GM18502 (cell line): ENCODE results near the gene FBXL13.
"Not testable (repeated sequence)": the region's sequence is repeated elsewhere in the genome, so short reads cannot be mapped to it uniquely, and the experiment has no call there.

Experiments used
- ATAC-seq: cut with Tn5 transposase; IDR thresholded peaks from one replicate; pipeline ENCODE4 v1.9.1; 2021; ENCODE audit warnings: mild to moderate bottlenecking; ENCODE audit not compliant: unreplicated experiment, poor library complexity

FBXL13 gene

DNA sequence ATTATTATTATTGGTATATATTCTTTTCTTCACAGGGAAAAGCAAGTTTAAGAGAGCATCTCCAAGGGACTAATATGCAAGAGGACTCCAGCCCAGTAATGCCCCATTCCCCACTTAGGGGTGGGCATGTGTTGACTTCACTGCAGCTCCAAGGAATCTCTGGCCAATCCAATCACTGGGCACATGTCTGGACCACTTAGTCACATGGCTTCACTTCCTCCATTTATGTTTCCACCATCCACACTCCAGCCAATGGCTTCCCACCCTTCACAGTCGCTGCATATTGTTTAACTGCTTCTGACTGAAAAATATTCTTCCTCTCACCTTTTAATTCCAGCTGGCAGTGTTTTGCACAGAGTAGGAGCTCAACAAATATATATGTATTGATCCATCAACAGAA is 43.6 kb downstream of the FBXL13 start:
- ATAC-seq: no peak

DNA sequence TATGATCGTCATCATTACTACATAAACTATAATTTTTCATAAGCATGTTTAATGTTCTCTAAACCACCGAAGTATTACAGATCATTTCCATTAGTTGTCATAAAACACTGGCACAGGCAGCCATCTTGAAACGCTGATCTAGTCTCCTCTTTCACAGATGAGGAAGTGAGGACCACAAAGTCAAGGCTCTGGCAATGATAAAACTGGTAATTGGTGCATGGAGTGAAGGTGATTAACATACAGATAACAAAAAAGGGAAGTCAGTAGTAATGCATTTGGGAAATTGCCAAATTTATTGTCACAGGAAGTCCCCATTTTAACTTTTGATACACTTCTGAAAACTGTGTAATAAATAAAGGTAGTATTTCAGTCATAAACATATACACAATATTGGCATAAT is 49.3 kb downstream of the FBXL13 start:
- ATAC-seq: no peak

DNA sequence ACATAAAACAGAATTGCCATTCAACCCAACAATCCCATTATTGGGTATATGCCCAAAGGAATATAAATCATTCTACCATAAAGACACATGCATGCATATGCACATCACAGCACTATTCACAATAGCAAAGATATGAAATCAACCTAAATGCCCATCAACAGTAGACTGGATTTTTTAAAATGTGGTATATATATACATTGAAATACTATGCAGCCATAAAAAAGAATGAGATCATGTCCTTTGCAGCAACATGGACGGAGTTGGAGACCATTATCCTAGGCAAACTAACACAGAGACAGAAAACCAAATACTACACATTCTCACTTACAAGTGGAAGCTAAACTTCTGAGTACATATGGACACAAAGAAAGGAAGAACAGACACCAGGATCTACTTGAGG is 51.0 kb downstream of the FBXL13 start:
- ATAC-seq: not testable (repeated sequence)

DNA sequence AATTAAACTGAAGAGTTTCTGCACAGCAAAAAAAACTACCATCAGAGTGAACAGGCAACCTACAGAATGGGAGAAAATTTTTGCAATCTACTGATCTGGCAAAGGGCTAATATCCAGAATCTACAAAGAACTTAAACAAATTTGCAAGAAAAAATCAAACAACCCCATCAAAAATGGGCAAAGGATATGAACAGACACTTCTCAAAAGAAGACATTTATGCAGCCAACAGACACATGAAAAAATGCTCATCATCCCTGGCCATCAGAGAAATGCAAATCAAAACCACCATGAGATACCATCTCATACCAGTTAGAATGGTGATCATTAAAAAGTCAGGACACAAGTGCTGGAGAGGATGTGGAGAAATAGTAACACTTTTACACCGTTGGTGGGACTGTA is 53.1 kb downstream of the FBXL13 start:
- ATAC-seq: not testable (repeated sequence)

DNA sequence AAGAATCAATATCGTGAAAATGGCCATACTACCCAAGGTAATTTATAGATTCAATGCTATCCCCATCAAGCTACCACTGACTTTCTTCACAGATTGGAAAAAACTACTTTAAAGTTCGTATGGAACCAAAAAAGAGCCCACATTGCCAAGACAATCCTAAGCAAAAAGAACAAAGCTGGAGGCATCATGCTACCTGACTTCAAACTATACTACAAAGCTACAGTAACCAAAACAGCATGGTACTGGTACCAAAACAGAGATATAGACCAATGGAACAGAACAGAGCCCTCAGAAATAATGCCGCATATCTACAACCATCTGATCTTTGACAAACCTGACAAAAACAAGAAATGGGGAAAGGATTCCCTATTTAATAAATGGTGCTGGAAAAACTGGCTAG is 53.7 kb downstream of the FBXL13 start:
- not testable (repeated sequence) for ATAC-seq

DNA sequence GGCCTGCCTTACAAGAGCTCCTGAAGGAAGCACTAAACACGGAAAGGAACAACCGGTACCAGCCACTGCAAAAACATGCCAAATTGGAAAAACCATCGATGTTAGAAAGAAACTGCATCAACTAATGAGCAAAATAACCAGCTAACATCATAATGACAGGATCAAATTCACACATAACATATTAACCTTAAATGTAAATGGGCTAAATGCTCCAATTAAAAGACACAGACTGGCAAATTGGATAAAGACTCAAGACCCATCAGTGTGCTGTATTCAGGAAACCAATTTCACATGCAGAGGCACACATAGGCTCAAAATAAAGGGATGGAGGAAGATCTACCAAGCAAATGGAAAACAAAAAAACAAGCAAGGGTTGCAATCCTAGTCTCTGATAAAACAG is 56.3 kb downstream of the FBXL13 start:
- ATAC-seq: not testable (repeated sequence)

DNA sequence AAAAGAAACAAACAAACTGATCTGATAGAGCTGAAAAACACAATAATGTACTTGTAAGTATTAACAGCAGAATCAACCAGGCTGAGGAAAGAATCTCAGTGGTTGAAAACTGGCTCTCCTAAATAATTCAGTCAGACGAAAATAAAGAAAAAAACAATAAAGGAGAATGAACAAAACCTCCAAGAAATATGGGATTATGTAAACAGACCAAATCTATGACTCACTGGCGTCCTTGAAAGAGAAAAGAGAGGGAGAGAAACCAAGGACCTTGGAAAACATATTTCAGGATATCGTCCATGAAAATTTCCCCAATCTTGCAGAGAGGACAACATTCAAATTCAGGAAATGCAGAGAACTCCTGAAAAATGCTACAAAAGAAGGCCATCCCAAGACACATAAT is 62.9 kb downstream of the FBXL13 start:
- ATAC-seq: no peak

DNA sequence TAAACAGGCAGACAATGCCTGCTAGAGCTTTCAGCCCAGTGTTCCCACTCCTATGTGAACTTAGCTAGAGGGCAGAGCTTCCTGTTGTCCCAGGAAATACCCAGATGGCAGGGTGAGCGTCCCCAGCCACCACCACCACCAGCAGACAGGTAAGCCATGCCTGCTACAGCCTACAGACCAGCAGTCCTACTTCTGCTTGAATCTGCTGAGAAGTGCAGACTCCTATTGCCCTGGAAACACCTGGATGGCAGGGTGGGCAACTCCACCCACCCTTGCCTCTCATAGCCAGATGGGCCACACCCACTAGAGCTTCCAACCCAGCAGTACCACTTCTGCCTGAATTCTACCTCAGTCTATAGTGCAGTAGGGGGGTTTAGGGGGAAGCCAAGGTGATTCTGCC is 64.4 kb downstream of the FBXL13 start:
- no peak for ATAC-seq

DNA sequence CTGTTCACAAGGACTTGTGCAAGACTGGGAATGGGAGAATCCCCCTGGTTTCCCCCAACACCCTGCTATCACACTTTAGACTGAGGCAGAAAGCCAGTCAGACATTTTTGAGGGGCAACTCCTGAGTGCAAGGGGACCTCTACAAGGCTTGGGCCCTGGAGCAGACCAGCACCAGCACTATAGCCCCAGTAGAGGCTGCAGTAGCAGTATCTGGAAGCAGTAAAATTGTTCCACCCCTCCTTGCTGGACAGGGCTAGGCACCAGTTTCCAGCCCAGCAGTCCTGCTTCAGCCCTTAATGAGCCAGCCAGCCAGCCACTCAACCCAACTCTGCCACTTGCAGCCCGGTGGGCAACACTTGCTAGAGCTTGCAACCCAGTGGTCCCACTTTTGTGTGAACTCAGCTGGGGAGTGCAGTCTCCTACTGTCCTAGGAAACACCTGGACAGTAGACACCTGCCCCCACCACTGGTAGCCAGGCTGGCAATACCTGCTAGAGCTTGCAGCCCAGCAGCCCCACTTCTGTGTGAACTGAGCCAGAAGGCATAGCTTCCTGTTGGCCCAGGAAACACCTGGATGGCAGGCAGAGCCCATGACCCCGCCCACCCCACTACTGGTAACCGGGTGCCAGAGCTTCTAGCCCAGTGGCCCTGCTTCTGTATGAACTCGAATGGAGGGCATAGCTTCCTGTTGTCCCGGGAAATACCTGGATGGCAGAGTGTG is 65.0 kb downstream of the FBXL13 start:
- ATAC-seq: no peak

DNA sequence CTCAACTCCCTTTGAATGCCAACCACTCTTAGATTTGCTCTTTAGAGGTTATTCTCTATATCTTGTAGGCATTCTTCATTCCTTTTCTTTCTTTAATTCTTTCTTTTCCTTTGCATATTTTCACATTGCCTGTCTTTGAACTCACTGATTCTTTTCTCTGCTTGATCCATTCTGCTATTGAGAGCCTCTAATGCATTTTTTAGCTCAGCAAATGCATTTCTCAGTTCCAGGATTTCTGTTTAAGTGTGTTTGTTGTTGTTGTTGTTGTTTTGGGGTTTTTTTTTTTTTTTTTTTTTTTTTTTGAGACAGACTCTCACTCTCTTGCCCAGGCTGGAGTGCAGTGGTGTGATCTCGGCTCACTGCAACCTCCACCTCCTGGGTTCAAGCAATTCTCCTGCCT is 71.6 kb downstream of the FBXL13 start:
- no peak for ATAC-seq

DNA sequence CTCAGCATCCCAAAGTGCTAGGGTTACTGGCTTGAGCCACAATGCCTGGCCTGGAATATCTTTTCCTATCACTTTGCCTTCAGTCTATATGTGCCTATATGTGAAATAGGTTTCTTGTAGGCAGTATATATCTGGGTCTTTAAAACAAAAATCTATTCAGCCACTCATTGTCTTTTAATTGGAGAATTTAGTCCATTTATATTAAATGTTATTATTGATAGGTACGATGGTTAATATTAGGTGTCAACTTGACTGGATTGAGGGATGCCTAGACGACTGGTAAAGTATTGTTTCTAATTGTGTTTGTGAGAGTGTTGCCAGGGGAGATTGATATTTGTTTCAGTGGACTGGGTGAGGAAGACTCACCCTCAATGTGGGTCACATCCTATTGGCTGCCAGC is 73.4 kb downstream of the FBXL13 start:
- no peak for ATAC-seq

DNA sequence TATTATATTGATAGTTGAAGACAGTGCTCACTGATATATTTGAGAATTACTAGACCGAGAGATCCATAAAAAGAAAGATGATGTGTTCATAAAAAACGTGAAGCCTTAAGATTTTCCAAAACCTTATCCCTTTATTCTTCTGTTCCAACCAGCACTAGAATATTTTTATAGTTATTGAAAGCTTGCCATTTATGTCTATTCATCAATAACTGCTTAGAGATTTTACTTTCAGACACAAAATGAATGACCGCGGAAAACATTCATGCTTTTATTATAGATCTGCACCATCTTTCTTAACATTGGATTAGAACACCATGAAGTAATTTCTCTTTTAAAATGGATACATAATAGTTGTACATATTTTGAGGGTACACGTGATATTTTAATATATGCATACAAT is 77.6 kb downstream of the FBXL13 start:
- no peak for ATAC-seq

DNA sequence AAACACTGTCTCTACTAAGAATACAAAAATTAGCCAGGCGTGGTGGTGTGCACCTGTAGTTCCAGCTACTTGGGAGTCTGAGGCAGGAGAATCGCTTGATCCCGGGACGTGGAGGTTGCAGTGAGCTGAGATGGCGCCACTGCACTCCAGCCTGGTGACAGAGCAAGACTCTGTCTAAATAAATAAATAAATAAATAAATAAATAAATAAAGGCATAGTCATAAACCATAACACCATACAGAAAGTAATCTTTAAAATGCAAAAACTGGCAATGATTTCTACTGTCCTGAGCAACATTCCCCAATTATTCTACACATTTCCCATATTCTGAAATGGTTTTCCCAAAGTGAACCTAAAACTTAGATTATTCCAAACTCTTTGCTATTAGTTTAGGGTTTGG is 79.0 kb downstream of the FBXL13 start:
- not testable (repeated sequence) for ATAC-seq

DNA sequence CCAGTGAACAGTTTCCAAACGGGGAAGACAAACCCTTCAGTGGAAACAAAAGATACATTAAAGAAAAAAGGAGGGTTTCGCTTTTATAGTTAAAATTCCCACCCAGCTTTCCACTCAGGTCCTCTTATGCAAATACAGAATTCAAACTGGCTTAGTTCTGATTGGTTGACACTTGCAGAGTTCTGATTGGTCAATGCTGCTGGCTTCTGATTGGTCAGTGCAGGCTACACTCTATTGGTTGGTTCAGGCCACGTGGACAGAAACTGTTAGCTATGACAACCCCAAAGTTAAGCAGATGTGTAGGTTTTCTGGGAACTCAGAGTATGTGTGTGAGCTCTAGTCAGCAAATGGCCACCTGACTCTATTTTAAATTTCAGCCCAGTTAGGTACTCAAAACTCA is 80.0 kb downstream of the FBXL13 start:
- ATAC-seq: no peak

DNA sequence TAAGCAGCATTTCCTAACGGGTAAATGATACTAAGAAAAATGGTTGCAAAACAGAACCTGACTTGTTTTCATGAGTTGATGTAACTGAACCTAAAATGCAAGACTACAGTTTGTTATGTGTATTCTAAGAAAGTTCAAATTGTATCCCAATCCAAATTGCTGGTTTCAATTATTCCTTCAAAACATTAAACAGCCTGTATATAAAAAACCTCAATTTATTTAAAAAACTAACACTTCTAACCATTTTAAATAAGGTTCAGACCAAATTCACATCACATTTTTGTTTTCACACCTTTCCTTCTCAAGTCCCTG is 80.9 kb downstream of the FBXL13 start:
- ATAC-seq: no peak

DNA sequence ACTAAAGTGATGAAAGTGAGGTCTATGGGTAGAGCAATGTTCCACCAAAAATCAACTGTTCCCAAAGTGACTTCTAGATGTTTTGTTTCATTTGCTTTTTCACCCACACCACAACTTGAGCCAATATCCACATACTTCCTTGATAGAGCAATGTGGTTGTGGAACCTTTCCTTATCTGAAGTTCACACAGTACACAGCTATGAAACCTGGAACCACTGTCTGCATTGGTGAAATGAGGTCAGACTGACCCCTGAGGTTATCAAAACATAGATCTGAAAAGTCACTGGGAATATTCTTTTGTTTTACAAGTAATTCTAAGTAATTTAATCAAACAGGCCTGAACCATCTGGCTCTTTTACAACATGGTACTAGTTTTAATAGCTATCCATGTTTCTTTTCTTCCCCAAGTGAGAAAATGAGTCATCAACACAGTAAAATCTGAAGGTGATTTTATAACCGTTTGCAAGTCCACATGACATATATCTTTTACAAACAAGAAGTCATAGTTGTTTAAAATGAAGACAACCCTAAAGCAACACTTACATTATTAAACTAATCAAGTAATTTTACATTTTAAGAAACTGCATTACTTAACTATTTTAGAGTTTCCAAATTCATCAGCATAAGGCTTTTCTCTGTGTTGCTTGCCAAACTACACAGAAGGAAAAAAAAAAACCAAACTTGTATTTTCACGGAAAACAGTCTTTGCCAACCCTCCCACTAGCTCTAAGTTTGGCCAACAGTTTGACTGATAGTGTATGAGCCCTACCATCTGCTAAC is 81.5 kb downstream of the FBXL13 start:
- no peak for ATAC-seq

DNA sequence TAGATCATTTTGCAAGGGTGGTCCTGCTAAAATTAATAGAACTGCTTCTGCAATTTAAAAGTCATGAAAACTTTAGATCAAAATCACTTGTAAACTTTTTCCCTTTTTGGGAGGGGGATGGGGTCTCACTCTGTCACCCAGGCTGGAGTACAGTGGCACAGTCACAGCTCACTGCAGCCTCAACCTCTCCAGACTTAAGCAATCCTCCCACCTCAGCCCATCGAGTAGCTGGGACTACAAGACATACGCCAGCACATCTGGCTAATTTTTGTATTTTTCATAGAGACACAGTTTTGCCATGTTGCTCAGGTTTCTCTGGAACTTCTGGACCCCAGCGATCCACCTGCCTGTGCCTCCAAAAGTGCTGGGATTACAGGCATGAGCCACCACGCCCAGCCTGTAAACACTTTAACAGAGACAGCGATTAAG is 82.1 kb downstream of the FBXL13 start:
- ATAC-seq: no peak

DNA sequence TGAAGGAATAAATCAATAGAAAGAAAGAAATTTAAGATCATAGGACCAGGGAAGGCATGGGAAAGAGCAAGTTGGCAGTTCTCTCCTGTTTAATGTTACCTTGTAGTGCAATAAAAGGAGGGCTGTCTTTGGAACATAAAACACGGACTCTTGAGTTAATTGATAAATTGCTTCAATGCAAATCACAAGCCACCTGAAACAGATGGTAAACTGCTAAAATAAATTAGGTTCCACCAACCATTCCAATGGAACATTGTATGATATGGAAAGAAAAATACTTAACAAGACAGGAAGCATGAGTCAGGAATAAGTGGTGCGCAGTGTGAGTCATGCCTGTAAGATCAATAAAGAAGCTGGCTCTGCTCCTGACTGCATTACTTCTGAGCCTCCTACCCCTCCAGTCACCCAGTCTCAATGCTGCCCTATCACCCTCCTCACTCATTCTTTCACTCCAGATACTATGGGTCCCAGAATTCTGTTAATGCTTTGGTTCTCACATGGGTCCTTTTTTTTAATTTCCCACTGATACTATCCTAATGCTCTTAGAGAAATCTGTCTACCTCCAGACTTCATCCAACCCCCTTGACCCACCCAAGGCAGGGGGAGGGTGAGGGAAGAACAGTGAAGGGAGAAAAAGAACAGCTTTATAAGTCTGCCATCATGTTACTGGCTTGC is 82.9 kb downstream of the FBXL13 start:
- ATAC-seq: no peak

DNA sequence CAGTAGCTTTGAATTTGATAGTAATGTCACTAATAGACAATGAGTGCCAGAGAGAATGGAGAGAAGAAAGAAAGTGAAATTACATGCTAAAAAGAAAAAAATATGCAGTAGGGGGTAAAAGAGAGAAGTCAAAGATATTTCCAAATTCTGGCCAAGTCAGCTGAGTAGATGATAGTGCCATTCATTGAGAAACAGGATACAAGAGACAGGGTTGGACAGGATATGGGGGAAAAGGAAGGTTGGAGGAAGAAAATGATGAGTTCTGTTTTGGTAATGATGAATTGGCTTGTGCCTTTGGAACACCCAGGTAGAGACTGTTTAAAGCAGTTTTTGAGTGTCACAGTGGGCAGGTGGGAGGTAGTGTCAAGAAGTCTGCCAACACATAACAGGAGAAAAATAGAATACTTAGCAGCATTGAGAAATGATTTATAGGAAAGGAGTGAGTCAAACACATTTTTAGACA is 83.5 kb downstream of the FBXL13 start:
- no peak for ATAC-seq

DNA sequence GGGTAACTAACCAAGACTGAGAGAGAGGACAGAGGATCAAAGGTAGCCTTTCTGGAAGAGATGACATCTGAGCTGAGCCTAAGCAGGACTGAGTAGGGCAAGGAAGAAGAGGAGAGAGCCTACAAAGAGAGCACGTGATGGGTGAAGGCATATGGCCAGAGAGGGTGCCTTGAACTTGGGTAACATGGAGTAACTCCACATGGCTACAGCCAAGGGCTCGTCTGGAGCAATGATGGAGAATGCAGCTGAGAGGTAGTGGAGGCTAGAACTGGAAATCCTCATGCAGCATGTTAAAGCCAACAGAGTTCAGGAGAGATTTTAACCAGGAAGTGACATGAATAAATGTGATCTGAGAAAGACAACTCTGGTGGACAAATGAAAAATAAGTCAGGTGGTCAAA is 84.0 kb downstream of the FBXL13 start:
- ATAC-seq: no peak
